GM12878 (cell line): ENCODE results near the gene TMEM40. TPM values are rescaled to one million over a fixed set of nuclear protein-coding genes. Genes with fewer than 3 reads are reported as not detected.

Source experiments
- ATAC-seq: fragments of 200-7000 bp; cut with Tn5 transposase; 3 replicates; pipeline ENCODE4 v1.9.1; 2020; ENCODE audit warnings: mild to moderate bottlenecking, moderate library complexity
- BruUV-seq: library from RNA; stranded (reverse); fragments of 400-500 nt; replicated peaks from 2 replicates; lab custom pipeline; 2021; lab: Mats Ljungman, UMichigan
- CTCF ChIA-PET: fragments of 300-600 bp; sonication (Branson Sonifier 250); formaldehyde crosslinking; extraction: SDS; loops from one replicate; lab custom pipeline; 2021; ENCODE audit warnings: inconsistent platforms; lab: Yijun Ruan, JAX
- POLR2A ChIA-PET: fragments of 350-600 bp; formaldehyde crosslinking; extraction: SDS; loops from one replicate; lab custom pipeline; 2021; ENCODE audit warnings: inconsistent platforms; lab: Charles Lee
- RAD21 ChIA-PET: fragments of 300-600 bp; sonication (Branson Sonifier 250); formaldehyde crosslinking; loops from one replicate; lab custom pipeline; 2023; ENCODE audit warnings: antibody characterized with exemption; ENCODE audit not compliant: unreplicated experiment; lab: Charles Lee
- SMC1A ChIA-PET: fragments of 300-600 bp; sonication (Branson Sonifier 250); formaldehyde crosslinking; loops from one replicate; lab custom pipeline; 2023; ENCODE audit not compliant: unreplicated experiment, uncharacterized antibody; lab: Charles Lee
- DNase-seq: peaks from one replicate; pipeline ENCODE4 v3.0.0-alpha.2; 2011; ENCODE audit warnings: low read depth, low spot score
- FAIRE-seq: peaks from 3 replicates; lab custom pipeline; 2011; peaks lifted over from hg19 to GRCh38; lab: Jason Lieb, UNC
- H2AFZ ChIP-seq: 2 replicates; pipeline ENCODE4 v1.6.0; 2011; ENCODE audit warnings: low read depth, low read length, control low read depth; ENCODE audit not compliant: control insufficient read depth
- H3K27ac ChIP-seq: 2 replicates; pipeline ENCODE4 v1.5.1; 2011; ENCODE audit warnings: control low read depth; ENCODE audit not compliant: control insufficient read depth, insufficient read depth
- H3K27me3 ChIP-seq, 2 experiments: replicated peaks in 1 of 2; 2 replicates each; pipeline versions ENCODE4 v1.6.0 to v1.6.1; 2011; ENCODE audit warnings: low read length in 1 of 2; ENCODE audit not compliant: control insufficient read depth in 2 of 2, insufficient read depth in 2 of 2
- H3K36me3 ChIP-seq, 2 experiments: 2 replicates each; pipeline ENCODE4 v1.5.1; 2011; ENCODE audit warnings: low read length in 1 of 2; ENCODE audit not compliant: control insufficient read depth in 2 of 2, insufficient read depth in 2 of 2
- H3K4me1 ChIP-seq: 2 replicates; pipeline ENCODE4 v1.6.1; 2011; ENCODE audit warnings: mild to moderate bottlenecking, low read length, moderate library complexity, mixed read lengths; ENCODE audit not compliant: control insufficient read depth, insufficient read depth
- H3K4me2 ChIP-seq: 2 replicates; pipeline ENCODE4 v1.6.0; 2011; ENCODE audit warnings: control low read depth; ENCODE audit not compliant: control insufficient read depth, insufficient read depth
- H3K4me3 ChIP-seq: fragments of 200-600 bp; sonication (generic); 2 replicates; pipeline ENCODE4 v1.5.1; 2016
- H3K79me2 ChIP-seq: 2 replicates; pipeline ENCODE4 v1.6.0; 2011; ENCODE audit warnings: low read length; ENCODE audit not compliant: control insufficient read depth, insufficient read depth
- H3K9ac ChIP-seq: 2 replicates; pipeline ENCODE4 v1.8.0; 2011; ENCODE audit warnings: low read length, control low read depth, mixed read lengths; ENCODE audit not compliant: control insufficient read depth, insufficient read depth
- H3K9me3 ChIP-seq: replicated peaks from 3 replicates; pipeline ENCODE4 v1.5.1; 2011; ENCODE audit warnings: mild to moderate bottlenecking, low read length; ENCODE audit not compliant: control insufficient read depth, insufficient read depth
- H4K20me1 ChIP-seq: 2 replicates; pipeline ENCODE4 v1.6.0; 2011; ENCODE audit not compliant: control insufficient read depth, insufficient read depth
- CBX3 ChIP-seq: fragments of 200-600 bp; sonication (generic); IDR thresholded peaks from 2 replicates; pipeline ENCODE4 v1.6.1; 2016; ENCODE audit warnings: low read depth, borderline replicate concordance
- EP300 ChIP-seq, 2 experiments: fragments of 150-350 bp in 1 of 2; IDR thresholded peaks; 2 replicates each; pipeline ENCODE4 v1.6.1; 2011 to 2012; ENCODE audit warnings: low read depth in 2 of 2, low read length in 2 of 2, borderline replicate concordance in 1 of 2, improper control_type of control experiment in 1 of 2, inconsistent platforms in 1 of 2; ENCODE audit not compliant: control insufficient read depth in 1 of 2
- NFXL1 ChIP-seq: fragments of 450-650 bp; IDR thresholded peaks from 2 replicates; pipeline ENCODE4 v1.6.1; 2017; ENCODE audit warnings: antibody characterized with exemption, mild to moderate bottlenecking, borderline replicate concordance
- NFYA ChIP-seq: IDR thresholded peaks from 2 replicates; pipeline ENCODE4 v1.6.1; 2011; ENCODE audit warnings: low read depth, mild to moderate bottlenecking, low read length, improper control_type of control experiment, borderline replicate concordance
- PML ChIP-seq: IDR thresholded peaks from 2 replicates; pipeline ENCODE4 v1.6.1; 2012; ENCODE audit warnings: low read length, inconsistent platforms
- RAD51 ChIP-seq: fragments of 450-650 bp; IDR thresholded peaks from 2 replicates; pipeline ENCODE4 v1.6.1; 2016; ENCODE audit warnings: moderate library complexity, mild to moderate bottlenecking, inconsistent platforms
- TCF12 ChIP-seq: IDR thresholded peaks from 2 replicates; pipeline ENCODE4 v1.6.1; 2011; ENCODE audit warnings: low read depth, mild to moderate bottlenecking, low read length
- WGBS: methylation state at CpG from one replicate; pipeline ENCODE4 v1.1.6; 2016; ENCODE audit warnings: low lambda C conversion rate; ENCODE audit not compliant: insufficient replicate concordance, insufficient coverage; ENCODE audit errors: missing lambda C conversion rate; 5-methylcytosine and 5-hydroxymethylcytosine counted together
- in situ Hi-C: fragments of 300-500 bp; cut with MboI; formaldehyde crosslinking; loops from 9 replicates; pipeline ENCODE4 v1.14.3; 2018; ENCODE audit warnings: mixed read lengths
- intact Hi-C: fragments of 100-400 bp; cut with micrococcal nuclease; formaldehyde crosslinking; loops from one replicate; pipeline ENCODE4 v1.14.2; 2022; ENCODE audit not compliant: unreplicated experiment
- polyA plus RNA-seq, 11 experiments: library from polyadenylated mRNA; depleted of rRNA in 4 of 11; unstranded in 6 of 11; stranded (reverse) in 5 of 11; fragments of >200 nt; fragmentation: Nextera tagmentation in 4 of 11; fragmentation: Illumina TruSeq in 1 of 11; extraction: Ambion mirVana in 4 of 11; extraction: Trizol in 1 of 11; gene quantifications; 1 replicate in 1 of 11; 2 replicates in 10 of 11; pipeline versions ENCODE4 v1.2.1 to v1.2.3, GENCODE V29; 2011 to 2016; ENCODE audit warnings: inconsistent platforms in 2 of 11, missing spikeins in 2 of 11, low read depth in 1 of 11
- total RNA-seq, 4 experiments: library from RNA; depleted of rRNA in 3 of 4; stranded (reverse); fragments of >200 nt in 3 of 4; fragmentation: Illumina TruSeq in 1 of 4; extraction: Trizol in 1 of 4; gene quantifications; 2 replicates each; pipeline versions ENCODE4 v1.2.1 to v1.2.3, GENCODE V29; 2013 to 2021

TMEM40 gene
- total and polyA plus RNA-seq, 10 of the 15 experiments (the other 5 are each of a cell fraction or from before 2014, with no cell fraction given): 0.10 to 0.46 (median 0.27) TPM; not detected in 3

- DNase-seq: no peak
- Histone ChIP-seq H3K4me3 (no peak overlapping the region), H3K79me2 (no peaks in the 10 kb centered on the region), H3K27me3 (no peaks in the 10 kb centered on the region; a peak in 1 of 4 replicates), H4K20me1 (no peaks in the 10 kb centered on the region; the same call in 1 of the 2 replicates), H3K9me3 (no peaks in the 10 kb centered on the region), H2AFZ (no peak overlapping the region), H3K9ac (no peak overlapping the region), H3K4me2 (no peak overlapping the region), H3K4me1 (no peaks in the 10 kb centered on the region), H3K27ac (no peak overlapping the region), H3K36me3 (no peaks in the 10 kb centered on the region)
- WGBS: 46% methylated on average over 1 of the region's 1 CpG
- no peak for ATAC-seq
- BruUV-seq: no TSS peak
- ChIA-PET CTCF (interaction anchor here (0.9 to 2.5 kb wide), 13 partner anchors 8 to 185 kb away, joined by 3 to 14 read pairs (median 4); partner anchors contain the start of gene RPL32), RAD21 (interaction anchor here (0.8 to 1.5 kb wide), 2 partner anchors 221 to 226 kb away, joined by 3 read pairs; partner anchors contain the start of gene TSEN2), SMC1A (interaction anchor here (0.9 to 2.7 kb wide), 6 partner anchors 14 to 185 kb away, joined by 3 to 10 read pairs (median 4); partner anchors contain the start of gene RPL32), POLR2A (no interaction called here)
- FAIRE-seq: no peak
- intact Hi-C loops: no loop called here
- no peak for TF ChIP-seq CBX3
- TF ChIP-seq RAD51: no peak
- TF ChIP-seq EP300 (IDR thresholded peaks at IDR 0.05; ENCODE audit: borderline replicate concordance in 1 of 2, control insufficient read depth in 1 of 2, low read depth in 2 of 2, low read length in 2 of 2): no peak
- TF ChIP-seq TCF12: no peak
- TF ChIP-seq NFYA: no peak
- no peak for TF ChIP-seq NFXL1
- TF ChIP-seq PML: no peak
- in situ Hi-C loops: loop anchor here (25.0 kb wide), 1 partner anchor 569 kb away; no protein-coding TSS in a partner anchor
Measured at GRCh38 chr3:12705981-12706380, 53.1 kb downstream of the TMEM40 start.
